Mesenchymal stem cell (in vitro differentiated cells and primary cell): Measurements from ENCODE around the gene SOCS1. TPM values are rescaled to one million over a fixed set of nuclear protein-coding genes. Genes with fewer than 3 reads are reported as not detected.

Source experiments
- DNase-seq: peaks from one replicate; pipeline ENCODE4 v3.0.0-alpha.2; 2013
- H2AFZ ChIP-seq: one replicate; pipeline ENCODE4 v1.6.1; 2013; ENCODE audit warnings: low read depth, mild to moderate bottlenecking, control low read depth, inconsistent platforms, low read length, moderate library complexity
- H2AK5ac ChIP-seq: 2 replicates; pipeline ENCODE4 v1.6.1; 2013; ENCODE audit warnings: low read length, moderate library complexity, mild to moderate bottlenecking, inconsistent platforms; ENCODE audit not compliant: severe bottlenecking
- H2BK120ac ChIP-seq: one replicate; pipeline ENCODE4 v1.6.1; 2013; ENCODE audit warnings: low read depth, mild to moderate bottlenecking, inconsistent platforms, low read length, moderate library complexity
- H2BK12ac ChIP-seq, 2 experiments: one replicate each; pipeline ENCODE4 v1.6.1; 2013; ENCODE audit warnings: inconsistent platforms in 2 of 2, low read length in 2 of 2, mild to moderate bottlenecking in 2 of 2, moderate library complexity in 2 of 2, control low read depth in 1 of 2
- H2BK15ac ChIP-seq: one replicate; pipeline ENCODE4 v1.6.1; 2013; ENCODE audit warnings: mild to moderate bottlenecking, low read depth, inconsistent platforms; ENCODE audit not compliant: poor library complexity, severe bottlenecking
- H2BK5ac ChIP-seq: 2 replicates; pipeline ENCODE4 v1.6.1; 2013; ENCODE audit warnings: low read depth, mild to moderate bottlenecking, low read length, control low read depth, inconsistent platforms; ENCODE audit not compliant: poor library complexity, severe bottlenecking
- H3K14ac ChIP-seq, 2 experiments: one replicate each; pipeline ENCODE4 v1.6.1; 2013; ENCODE audit warnings: inconsistent platforms in 2 of 2, low read length in 2 of 2, control low read depth in 1 of 2, mild to moderate bottlenecking in 1 of 2, moderate library complexity in 1 of 2
- H3K18ac ChIP-seq, 2 experiments: one replicate each; pipeline ENCODE4 v1.6.1; 2013; ENCODE audit warnings: inconsistent platforms in 2 of 2, low read length in 2 of 2, control low read depth in 1 of 2, low read depth in 1 of 2, mild to moderate bottlenecking in 1 of 2
- H3K23ac ChIP-seq, 2 experiments: one replicate each; pipeline ENCODE4 v1.6.1; 2013; ENCODE audit warnings: inconsistent platforms in 2 of 2, low read length in 2 of 2, mild to moderate bottlenecking in 2 of 2, moderate library complexity in 2 of 2, control low read depth in 1 of 2
- H3K27ac ChIP-seq: 2 replicates; pipeline ENCODE4 v1.5.1; 2013; ENCODE audit warnings: mild to moderate bottlenecking, moderate library complexity, low read length, control low read depth, inconsistent platforms; ENCODE audit not compliant: poor library complexity, severe bottlenecking
- H3K27me3 ChIP-seq, 2 experiments: 2 replicates each; pipeline versions ENCODE4 v1.6.1 to v1.7.0; 2013; ENCODE audit warnings: low read length in 2 of 2, mild to moderate bottlenecking in 2 of 2, moderate library complexity in 2 of 2, control low read depth in 1 of 2, inconsistent platforms in 1 of 2; ENCODE audit not compliant: control insufficient read depth in 1 of 2, insufficient read depth in 1 of 2
- H3K36me3 ChIP-seq, 2 experiments: 2 replicates each; pipeline versions ENCODE4 v1.6.1 to v1.7.0; 2013; ENCODE audit warnings: low read length in 2 of 2, control low read depth in 1 of 2, inconsistent platforms in 1 of 2, low read depth in 1 of 2, mild to moderate bottlenecking in 1 of 2; ENCODE audit not compliant: insufficient read depth in 2 of 2, control insufficient read depth in 1 of 2
- H3K4ac ChIP-seq, 2 experiments: one replicate each; pipeline ENCODE4 v1.6.1; 2013; ENCODE audit warnings: inconsistent platforms in 2 of 2, low read length in 2 of 2, mild to moderate bottlenecking in 2 of 2, moderate library complexity in 2 of 2, control low read depth in 1 of 2, low read depth in 1 of 2
- H3K4me1 ChIP-seq: 2 replicates; pipeline ENCODE4 v1.6.1; 2013; ENCODE audit warnings: low read depth, low read length, control low read depth; ENCODE audit not compliant: control insufficient read depth, insufficient read depth
- H3K4me2 ChIP-seq: 2 replicates; pipeline ENCODE4 v1.6.1; 2013; ENCODE audit warnings: low read length, mild to moderate bottlenecking, inconsistent platforms; ENCODE audit not compliant: poor library complexity, severe bottlenecking
- H3K4me3 ChIP-seq, 2 experiments: 2 replicates each; pipeline versions ENCODE4 v1.5.1 to v1.7.0; 2013; ENCODE audit warnings: low read length in 2 of 2, mild to moderate bottlenecking in 2 of 2, control low read depth in 1 of 2, low read depth in 1 of 2; ENCODE audit not compliant: insufficient read depth in 1 of 2
- H3K79me1 ChIP-seq: replicated peaks from 2 replicates; pipeline ENCODE4 v1.6.1; 2013; ENCODE audit warnings: mild to moderate bottlenecking, control low read depth, low read length, inconsistent platforms; ENCODE audit not compliant: poor library complexity, severe bottlenecking
- H3K9ac ChIP-seq: 2 replicates; pipeline ENCODE4 v1.7.0; 2013; ENCODE audit warnings: mild to moderate bottlenecking, low read length, moderate library complexity
- H3K9me3 ChIP-seq: 2 replicates; pipeline ENCODE4 v1.7.0; 2013; ENCODE audit warnings: mild to moderate bottlenecking, low read length; ENCODE audit not compliant: control insufficient read depth
- H4K8ac ChIP-seq: one replicate; pipeline ENCODE4 v1.6.1; 2013; ENCODE audit warnings: inconsistent platforms, mild to moderate bottlenecking, low read length, moderate library complexity
- H4K91ac ChIP-seq: one replicate; pipeline ENCODE4 v1.6.1; 2013; ENCODE audit warnings: mild to moderate bottlenecking, low read length, inconsistent platforms
- WGBS: methylation state at CpG from one replicate; pipeline ENCODE4 v1.1.7; 2013; ENCODE audit warnings: mixed read lengths; 5-methylcytosine and 5-hydroxymethylcytosine counted together
- polyA plus RNA-seq, 2 experiments: library from polyadenylated mRNA; stranded (reverse); fragments of 200-250 nt; gene quantifications; one replicate each; pipeline ENCODE4 v1.2.3, GENCODE V29; 2013

The SOCS1 gene
- 22.8 TPM for polyA plus RNA-seq (2013, experiment 1 of 2)
- 21.9 TPM for polyA plus RNA-seq (2013, experiment 2 of 2)

DNA sequence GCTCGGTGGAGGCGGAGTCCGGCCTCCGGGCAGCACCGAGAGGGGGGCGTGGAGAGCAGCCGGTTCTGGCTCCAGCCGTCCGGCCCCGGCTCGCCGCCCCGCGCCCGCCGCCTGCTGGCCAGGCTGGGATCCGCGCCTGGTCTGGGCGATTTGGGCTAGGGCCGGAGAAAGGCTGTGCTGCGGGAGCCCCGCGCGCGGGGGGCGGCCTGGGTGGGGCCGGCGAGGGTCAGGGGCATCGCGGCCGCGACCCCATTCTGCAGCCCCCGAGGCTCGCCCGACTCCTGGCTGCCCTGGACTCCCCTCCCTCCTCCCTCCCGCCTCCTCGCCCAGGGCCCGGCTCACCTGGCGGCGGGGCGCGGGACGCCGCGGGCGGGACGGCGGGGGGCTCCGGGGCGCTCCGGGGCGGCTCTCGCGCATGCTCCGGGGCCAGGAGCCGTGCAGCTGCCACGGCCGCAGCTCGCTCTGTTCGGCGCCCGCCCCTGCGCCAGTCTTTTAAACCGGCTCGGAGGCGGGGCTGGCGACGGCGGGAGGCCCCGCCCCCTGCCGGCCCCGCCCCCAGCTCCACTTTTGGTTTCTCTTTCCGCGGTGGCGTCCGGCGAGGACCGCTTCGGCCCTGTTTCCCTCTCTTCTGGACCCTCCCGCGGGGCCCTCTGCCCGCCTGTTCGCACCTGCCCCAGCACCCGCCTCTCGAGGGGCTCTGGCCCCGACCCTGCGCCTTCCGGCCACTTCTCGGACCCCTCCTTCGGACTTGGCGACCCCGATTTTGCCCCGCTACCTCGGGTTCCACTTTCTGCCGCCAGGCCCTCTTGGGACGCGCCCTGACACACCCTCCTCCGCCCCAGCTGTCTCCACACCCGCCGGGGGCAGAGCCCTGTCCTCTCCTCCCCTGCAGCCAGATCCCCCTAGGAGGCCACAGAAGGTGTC lies at the start of gene SOCS1:
TSS of gene SOCS1 (minus strand) at position 468 of the 924 bp plus-strand sequence. CDS start 726 bp downstream, outside the sequence.
- Histone ChIP-seq H4K8ac (peak within 1 kb of the TSS; percentile 61), H3K27me3 (peaks cover 0 to 11% of the 10 kb centered on the region in 2 experiments), H2BK12ac (peak within 1 kb of the TSS; percentile 12 to 67), H2BK5ac (peak within 1 kb of the TSS; percentile 84), H2BK120ac (peak within 1 kb of the TSS; percentile 90), H3K27ac (peak within 1 kb of the TSS; percentile 82), H3K4me2 (peak within 1 kb of the TSS; percentile 90), H2AK5ac (peak within 1 kb of the TSS; percentile 49), H3K4me3 (peak within 1 kb of the TSS; percentile 84 to 91), H3K79me1 (peaks cover 5% of the 10 kb centered on the region), H2BK15ac (peak within 1 kb of the TSS; percentile 38), H3K36me3 (peaks cover 0 to 24% of the 10 kb centered on the region in 2 experiments), H3K4ac (peak within 1 kb of the TSS; percentile 81 to 89), H3K23ac (peak within 1 kb of the TSS in 1 of 2 experiments; percentile 99), H3K9me3 (no peaks in the 10 kb centered on the region), H3K9ac (peak within 1 kb of the TSS; percentile 98), H3K4me1 (peaks cover 40% of the 10 kb centered on the region), H4K91ac (peak within 1 kb of the TSS; percentile 93), H3K14ac (peak within 1 kb of the TSS in 1 of 2 experiments; percentile 44), H2AFZ (peak within 1 kb of the TSS; percentile 36), H3K18ac (peak within 1 kb of the TSS; percentile 95 to 97)
- WGBS = under 1% methylated on average over 81 of the region's 100 CpGs
- DNase-seq = peak; percentile 87

GRCh38 chr16:11303405-11304138 lies 47.6 kb upstream of the SOCS1 start:
- H3K27ac ChIP-seq = no peak overlapping the region
- H3K36me3 ChIP-seq = no peaks in the 10 kb centered on the region
- no peak overlapping the region for H3K4ac ChIP-seq
- peak; percentile 36 for DNase-seq
- H4K8ac ChIP-seq = no peak overlapping the region
- no peaks in the 10 kb centered on the region for H3K9me3 ChIP-seq
- H2BK120ac ChIP-seq = no peak overlapping the region
- H3K4me1 ChIP-seq = peaks cover 19% of the 10 kb centered on the region
- no peak overlapping the region for H3K18ac ChIP-seq
- H2AK5ac ChIP-seq = peak overlapping the region; percentile 59
- no peak overlapping the region for H2BK15ac ChIP-seq
- 86% methylated on average over 18 of the region's 18 CpGs for WGBS
- no peak overlapping the region for H3K4me3 ChIP-seq
- no peak overlapping the region for H3K4me2 ChIP-seq
- peaks cover 0 to 4% of the 10 kb centered on the region in 2 experiments for H3K27me3 ChIP-seq
- H3K23ac ChIP-seq = no peak overlapping the region
- H2AFZ ChIP-seq = no peak overlapping the region
- H2BK12ac ChIP-seq = no peak overlapping the region
- no peak overlapping the region for H3K14ac ChIP-seq
- H4K91ac ChIP-seq = no peak overlapping the region
- H3K79me1 ChIP-seq = no peaks in the 10 kb centered on the region
- no peak overlapping the region for H3K9ac ChIP-seq
- no peak overlapping the region for H2BK5ac ChIP-seq

DNA sequence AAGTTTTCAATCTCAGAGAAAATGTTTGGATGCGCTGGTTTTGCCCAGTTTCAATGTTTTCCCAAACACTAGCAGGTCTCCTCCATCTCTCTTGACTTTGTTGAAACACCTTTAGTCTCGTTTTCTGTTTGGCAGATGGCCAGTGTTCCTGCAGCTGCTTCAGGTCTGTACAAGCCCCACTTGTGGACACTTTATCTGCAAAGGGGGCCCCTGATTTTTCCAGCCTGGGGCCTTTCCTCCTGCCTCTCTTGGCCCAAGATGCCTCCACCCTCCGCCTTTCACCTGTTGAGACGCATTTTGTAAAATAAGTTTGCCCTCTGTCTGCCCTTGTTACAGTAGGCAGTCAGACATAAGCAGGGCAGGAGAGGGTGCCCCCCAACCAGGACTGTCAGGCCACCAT lies 47.0 kb upstream of the SOCS1 start:
- H2AK5ac ChIP-seq = peak overlapping the region; percentile 59

More for the DNA sequence above, 47.0 kb upstream of the SOCS1 start:
- no peak overlapping the region for H2BK15ac ChIP-seq
- no peak overlapping the region for H2BK120ac ChIP-seq
- no peak overlapping the region for H3K27ac ChIP-seq
- H3K14ac ChIP-seq = no peak overlapping the region
- H4K8ac ChIP-seq = no peak overlapping the region
- H2BK5ac ChIP-seq = no peak overlapping the region
- H2BK12ac ChIP-seq = no peak overlapping the region
- no peak overlapping the region for H3K23ac ChIP-seq
- 94% methylated on average over 4 of the region's 4 CpGs for WGBS
- H4K91ac ChIP-seq = no peak overlapping the region
- DNase-seq = no peak
- H3K4me3 ChIP-seq = no peak overlapping the region
- H3K9me3 ChIP-seq = no peaks in the 10 kb centered on the region
- H3K79me1 ChIP-seq = no peaks in the 10 kb centered on the region
- peaks cover 13% of the 10 kb centered on the region for H3K4me1 ChIP-seq
- H3K18ac ChIP-seq = no peak overlapping the region
- no peak overlapping the region for H3K4me2 ChIP-seq
- peaks cover 0 to 4% of the 10 kb centered on the region in 2 experiments for H3K27me3 ChIP-seq
- H3K36me3 ChIP-seq = no peaks in the 10 kb centered on the region
- no peak overlapping the region for H3K4ac ChIP-seq
- H3K9ac ChIP-seq = no peak overlapping the region
- H2AFZ ChIP-seq = no peak overlapping the region
